ENCODE results near the gene LMOD1. TPM values are rescaled to one million over a fixed set of nuclear protein-coding genes. Genes with fewer than 3 reads are reported as not detected.
"Not testable (repeated sequence)": the region's sequence is repeated elsewhere in the genome, so short reads cannot be mapped to it uniquely, and the experiment has no call there.

LMOD1 gene
- total and polyA plus RNA-seq, 4 experiments from 2014 or later, result not detected

- peaks cover 32 to 42% of the 10 kb centered on the region in 2 donors for H3K27me3 Mint-ChIP-seq
These were observed 4.8 kb downstream of the LMOD1 start for GRCh38 chr1:201941420-201942128.

GRCh38 chr1:201940316-201940715 lies 6.0 kb downstream of the LMOD1 start:
- H3K27ac ChIP-seq (ENCODE audit: low read depth, low read length); CTCF ChIA-PET (ENCODE audit: partially characterized antibody); H3K9me3 ChIP-seq (ENCODE audit: control insufficient read depth in 1 of 2, low read length in 2 of 2); H3K4me3 ChIP-seq (ENCODE audit: low read length in 2 of 2); H3K36me3 Mint-ChIP-seq; H3K27me3 ChIP-seq (ENCODE audit: insufficient read depth, low read length); H3K27ac Mint-ChIP-seq; DNase-seq; H3K4me1 Mint-ChIP-seq; intact Hi-C loops (cut with micrococcal nuclease); H3K4me1 ChIP-seq (ENCODE audit: insufficient read depth, low read length); H3K9me3 Mint-ChIP-seq; H3K4me3 Mint-ChIP-seq; H3K36me3 ChIP-seq (ENCODE audit: insufficient read depth, low read length); POLR2A ChIA-PET (ENCODE audit: partially characterized antibody): not testable (repeated sequence)
- H3K27me3 Mint-ChIP-seq, result peaks cover 21 to 32% of the 10 kb centered on the region in 2 donors

More at GRCh38 chr1:201941420-201942128, 4.8 kb downstream of the LMOD1 start:
- DNase-seq, result no peak
- H3K27ac ChIP-seq (ENCODE audit: low read depth, low read length), result no peak overlapping the region
- H3K4me3 ChIP-seq (ENCODE audit: low read length in 2 of 2), result no peak overlapping the region
- CTCF ChIA-PET (ENCODE audit: partially characterized antibody), result interaction anchor here (1.4 kb wide), 1 partner anchor 46 kb away, joined by 4 read pairs; no protein-coding TSS in a partner anchor
- peaks cover 17% of the 10 kb centered on the region for H3K27me3 ChIP-seq (ENCODE audit: insufficient read depth, low read length)
- POLR2A ChIA-PET (ENCODE audit: partially characterized antibody), result no interaction called here
- H3K9me3 ChIP-seq (ENCODE audit: control insufficient read depth in 1 of 2, low read length in 2 of 2), result no peaks in the 10 kb centered on the region
- H3K36me3 ChIP-seq (ENCODE audit: insufficient read depth, low read length), result no peaks in the 10 kb centered on the region
- Mint-ChIP-seq H3K36me3 (no peaks in the 10 kb centered on the region), H3K4me3 (no peak overlapping the region), H3K9me3 (peaks cover 0 to 2% (median 0%) of the 10 kb centered on the region in 8 donors), H3K27ac (no peak overlapping the region), H3K4me1 (peaks cover 5 to 15% (median 11%) of the 10 kb centered on the region in 4 donors)
- intact Hi-C loops (cut with micrococcal nuclease), result no loop called here
- H3K4me1 ChIP-seq (ENCODE audit: insufficient read depth, low read length), result peaks cover 7% of the 10 kb centered on the region

- Histone ChIP-seq H3K4me1 (ENCODE audit: insufficient read depth, low read length) (no peaks in the 10 kb centered on the region), H3K27me3 (ENCODE audit: insufficient read depth, low read length) (no peaks in the 10 kb centered on the region), H3K36me3 (ENCODE audit: insufficient read depth, low read length) (no peaks in the 10 kb centered on the region), H3K9me3 (ENCODE audit: control insufficient read depth in 1 of 2, low read length in 2 of 2) (no peaks in the 10 kb centered on the region), H3K27ac (ENCODE audit: low read depth, low read length) (no peak overlapping the region), H3K4me3 (ENCODE audit: low read length in 2 of 2) (no peak overlapping the region)
- H3K4me3 Mint-ChIP-seq, result no peak overlapping the region
- H3K36me3 Mint-ChIP-seq, result no peaks in the 10 kb centered on the region
- ChIA-PET POLR2A (ENCODE audit: partially characterized antibody) (no interaction called here), CTCF (ENCODE audit: partially characterized antibody) (no interaction called here)
- peaks cover 14 to 29% of the 10 kb centered on the region in 2 donors for H3K27me3 Mint-ChIP-seq
- H3K9me3 Mint-ChIP-seq, result peaks cover 0 to 2% (median 0%) of the 10 kb centered on the region in 8 donors
- no peaks in the 10 kb centered on the region for H3K4me1 Mint-ChIP-seq
- no peak overlapping the region for H3K27ac Mint-ChIP-seq
- intact Hi-C loops (cut with micrococcal nuclease), result no loop called here
- no peak for DNase-seq
These were observed 6.8 kb downstream of the LMOD1 start for GRCh38 chr1:201939574-201939973.

DNA sequence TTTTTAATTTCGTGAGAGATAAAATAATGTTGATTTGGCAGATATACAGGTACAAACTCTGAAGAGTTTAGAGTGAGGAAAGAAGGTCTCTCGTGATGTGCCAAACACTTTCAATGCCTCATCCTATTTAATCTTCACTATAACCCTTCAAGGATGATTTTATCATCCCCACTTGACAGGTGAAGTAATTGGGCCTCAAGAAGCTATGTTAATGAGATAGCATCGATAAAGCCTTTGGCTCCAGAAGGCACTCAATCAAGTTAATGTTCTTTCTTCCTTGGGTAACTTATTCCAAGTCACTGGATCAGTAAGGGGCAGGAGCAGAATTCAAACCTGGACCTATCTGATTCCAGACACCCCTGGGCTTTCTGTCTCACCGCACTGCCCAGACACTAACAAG lies 7.2 kb downstream of the LMOD1 start:
- no peak overlapping the region for H3K27ac ChIP-seq (ENCODE audit: low read depth, low read length)
- no peak overlapping the region for H3K4me3 Mint-ChIP-seq
- no peak overlapping the region for H3K4me3 ChIP-seq (ENCODE audit: low read length in 2 of 2)
- H3K9me3 ChIP-seq (ENCODE audit: control insufficient read depth in 1 of 2, low read length in 2 of 2), result no peaks in the 10 kb centered on the region
- intact Hi-C loops (cut with micrococcal nuclease), result no loop called here
- no peaks in the 10 kb centered on the region for H3K4me1 ChIP-seq (ENCODE audit: insufficient read depth, low read length)
- POLR2A ChIA-PET (ENCODE audit: partially characterized antibody), result no interaction called here
- no peaks in the 10 kb centered on the region for H3K36me3 Mint-ChIP-seq
- H3K27me3 ChIP-seq (ENCODE audit: insufficient read depth, low read length), result no peaks in the 10 kb centered on the region
- H3K27ac Mint-ChIP-seq, result peak overlapping the region in 1 of 7 donors; percentile 42
- CTCF ChIA-PET (ENCODE audit: partially characterized antibody), result no interaction called here
- no peaks in the 10 kb centered on the region for H3K36me3 ChIP-seq (ENCODE audit: insufficient read depth, low read length)
- H3K4me1 Mint-ChIP-seq, result no peaks in the 10 kb centered on the region
- H3K9me3 Mint-ChIP-seq, result peaks cover 0 to 2% (median 0%) of the 10 kb centered on the region in 8 donors
- no peak for DNase-seq
- peaks cover 10 to 25% of the 10 kb centered on the region in 2 donors for H3K27me3 Mint-ChIP-seq

DNA sequence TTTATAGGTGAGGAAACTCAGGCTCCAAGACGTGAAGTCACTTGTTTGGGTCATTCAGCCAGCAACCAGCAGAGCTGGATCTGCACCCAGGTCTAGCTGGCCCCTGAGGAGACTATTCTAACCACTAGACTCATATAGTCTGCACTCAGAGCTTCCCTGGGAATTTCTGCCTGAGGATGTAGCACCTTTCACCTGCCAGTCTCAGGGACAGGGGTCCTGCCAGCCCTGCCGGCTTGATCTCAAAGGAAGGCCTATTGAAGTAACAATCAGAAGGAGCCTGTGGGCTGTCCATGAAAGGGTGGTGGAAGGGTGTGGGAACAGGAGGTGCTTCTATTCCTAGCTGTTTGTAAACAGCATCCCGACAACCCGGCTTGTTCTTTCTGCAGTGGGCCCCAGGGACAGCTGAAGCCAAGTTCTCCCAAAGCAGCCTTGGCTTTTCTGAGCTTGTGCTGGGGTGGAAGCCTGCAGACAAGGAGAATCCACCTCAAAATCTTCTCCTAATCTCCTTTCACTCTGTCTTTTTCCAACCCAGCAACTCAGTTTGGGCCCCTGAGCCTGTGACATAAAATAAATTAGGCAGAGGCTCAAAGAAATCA lies 7.8 kb downstream of the LMOD1 start:
- Mint-ChIP-seq H3K9me3 (peaks cover 0 to 2% (median 0%) of the 10 kb centered on the region in 8 donors), H3K4me1 (no peaks in the 10 kb centered on the region), H3K27ac (no peak overlapping the region), H3K36me3 (no peaks in the 10 kb centered on the region), H3K27me3 (peaks cover 5 to 21% of the 10 kb centered on the region in 2 donors), H3K4me3 (no peak overlapping the region)
- Histone ChIP-seq H3K27ac (ENCODE audit: low read depth, low read length) (no peak overlapping the region), H3K4me1 (ENCODE audit: insufficient read depth, low read length) (no peaks in the 10 kb centered on the region), H3K4me3 (ENCODE audit: low read length in 2 of 2) (no peak overlapping the region), H3K9me3 (ENCODE audit: control insufficient read depth in 1 of 2, low read length in 2 of 2) (no peaks in the 10 kb centered on the region), H3K36me3 (ENCODE audit: insufficient read depth, low read length) (no peaks in the 10 kb centered on the region), H3K27me3 (ENCODE audit: insufficient read depth, low read length) (no peaks in the 10 kb centered on the region)
- intact Hi-C loops (cut with micrococcal nuclease), result no loop called here
- ChIA-PET POLR2A (ENCODE audit: partially characterized antibody) (no interaction called here), CTCF (ENCODE audit: partially characterized antibody) (no interaction called here)
- no peak for DNase-seq

- no peaks in the 10 kb centered on the region for H3K36me3 Mint-ChIP-seq
- Histone ChIP-seq H3K9me3 (ENCODE audit: control insufficient read depth in 1 of 2, low read length in 2 of 2) (no peaks in the 10 kb centered on the region), H3K27me3 (ENCODE audit: insufficient read depth, low read length) (no peaks in the 10 kb centered on the region), H3K4me3 (ENCODE audit: low read length in 2 of 2) (no peak overlapping the region), H3K36me3 (ENCODE audit: insufficient read depth, low read length) (no peaks in the 10 kb centered on the region), H3K27ac (ENCODE audit: low read depth, low read length) (no peak overlapping the region), H3K4me1 (ENCODE audit: insufficient read depth, low read length) (no peaks in the 10 kb centered on the region)
- no peaks in the 10 kb centered on the region for H3K4me1 Mint-ChIP-seq
- peaks cover 0 to 18% of the 10 kb centered on the region in 2 donors for H3K27me3 Mint-ChIP-seq
- no peak overlapping the region for H3K27ac Mint-ChIP-seq
- no peak overlapping the region for H3K4me3 Mint-ChIP-seq
- intact Hi-C loops (cut with micrococcal nuclease), result no loop called here
- no peak for DNase-seq
- ChIA-PET CTCF (ENCODE audit: partially characterized antibody) (no interaction called here), POLR2A (ENCODE audit: partially characterized antibody) (no interaction called here)
- H3K9me3 Mint-ChIP-seq, result peaks cover 0 to 2% (median 0%) of the 10 kb centered on the region in 8 donors
These were observed 8.6 kb downstream of the LMOD1 start for GRCh38 chr1:201937624-201938213.

GRCh38 chr1:201933840-201934430 lies 12.4 kb downstream of the LMOD1 start:
- Mint-ChIP-seq H3K36me3 (no peaks in the 10 kb centered on the region), H3K27me3 (peaks cover 2 to 11% of the 10 kb centered on the region in 2 donors), H3K9me3 (no peaks in the 10 kb centered on the region), H3K27ac (no peak overlapping the region), H3K4me1 (no peaks in the 10 kb centered on the region), H3K4me3 (no peak overlapping the region)
- no peak for DNase-seq
- no peak overlapping the region for H3K4me3 ChIP-seq (ENCODE audit: low read length in 2 of 2)
- H3K27me3 ChIP-seq (ENCODE audit: insufficient read depth, low read length), result no peaks in the 10 kb centered on the region
- ChIA-PET POLR2A (ENCODE audit: partially characterized antibody) (no interaction called here), CTCF (ENCODE audit: partially characterized antibody) (no interaction called here)
- intact Hi-C loops (cut with micrococcal nuclease), result no loop called here
- H3K9me3 ChIP-seq (ENCODE audit: control insufficient read depth in 1 of 2, low read length in 2 of 2), result no peaks in the 10 kb centered on the region
- no peaks in the 10 kb centered on the region for H3K36me3 ChIP-seq (ENCODE audit: insufficient read depth, low read length)
- H3K4me1 ChIP-seq (ENCODE audit: insufficient read depth, low read length), result no peaks in the 10 kb centered on the region
- no peak overlapping the region for H3K27ac ChIP-seq (ENCODE audit: low read depth, low read length)
